ENCODE measurements around the gene ADAM17.

DNA sequence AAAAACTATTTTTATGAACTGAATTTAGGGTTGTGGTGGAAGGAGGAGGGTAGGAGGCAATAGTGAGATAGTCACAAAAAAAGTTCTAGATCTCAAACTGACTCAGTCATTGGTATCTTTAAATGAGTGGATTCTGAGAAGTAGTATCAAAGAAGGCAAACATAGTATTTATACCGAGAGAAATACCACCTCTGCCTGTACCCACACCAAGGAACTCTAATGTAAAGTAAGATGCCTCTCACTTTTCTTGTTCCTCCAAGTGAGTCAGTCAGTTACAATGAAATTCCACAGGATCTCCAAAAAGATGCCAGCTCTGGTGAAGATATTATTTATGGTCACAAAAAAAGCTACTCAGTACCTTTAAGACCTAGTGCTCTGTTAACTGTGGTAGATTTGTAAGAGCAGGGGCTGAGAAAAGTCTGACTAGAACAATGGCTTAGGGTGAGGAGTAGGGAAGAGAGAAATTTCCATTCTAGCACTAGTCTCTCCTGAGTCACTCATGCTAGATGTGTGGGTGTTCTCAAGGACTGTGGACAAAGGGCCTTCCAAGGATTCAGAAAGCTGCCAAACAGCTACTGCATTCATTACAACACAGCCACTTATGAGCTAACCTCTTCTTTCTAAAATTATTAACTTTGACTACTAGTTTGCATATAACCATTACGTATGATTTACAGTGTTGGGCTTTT is 38.9 kb upstream of the ADAM17 start:
- TF ChIP-seq, protein P1, sequence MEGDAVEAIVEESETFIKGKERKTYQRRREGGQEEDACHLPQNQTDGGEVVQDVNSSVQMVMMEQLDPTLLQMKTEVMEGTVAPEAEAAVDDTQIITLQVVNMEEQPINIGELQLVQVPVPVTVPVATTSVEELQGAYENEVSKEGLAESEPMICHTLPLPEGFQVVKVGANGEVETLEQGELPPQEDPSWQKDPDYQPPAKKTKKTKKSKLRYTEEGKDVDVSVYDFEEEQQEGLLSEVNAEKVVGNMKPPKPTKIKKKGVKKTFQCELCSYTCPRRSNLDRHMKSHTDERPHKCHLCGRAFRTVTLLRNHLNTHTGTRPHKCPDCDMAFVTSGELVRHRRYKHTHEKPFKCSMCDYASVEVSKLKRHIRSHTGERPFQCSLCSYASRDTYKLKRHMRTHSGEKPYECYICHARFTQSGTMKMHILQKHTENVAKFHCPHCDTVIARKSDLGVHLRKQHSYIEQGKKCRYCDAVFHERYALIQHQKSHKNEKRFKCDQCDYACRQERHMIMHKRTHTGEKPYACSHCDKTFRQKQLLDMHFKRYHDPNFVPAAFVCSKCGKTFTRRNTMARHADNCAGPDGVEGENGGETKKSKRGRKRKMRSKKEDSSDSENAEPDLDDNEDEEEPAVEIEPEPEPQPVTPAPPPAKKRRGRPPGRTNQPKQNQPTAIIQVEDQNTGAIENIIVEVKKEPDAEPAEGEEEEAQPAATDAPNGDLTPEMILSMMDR (conservative IDR thresholded peaks at IDR 0.05; ENCODE audit: low read length): no peak
- TF ChIP-seq EZH2phosphoT487 (IDR thresholded peaks at IDR 0.05; ENCODE audit: borderline replicate concordance, low read depth, low read length): no peak

Data from OCI-LY7 (cell line).